Stimulated activated naive CD4-positive, alpha-beta T cell (primary cell): ENCODE results near the gene NECTIN4.
A peak's percentile ranks its signal among the peaks of the same experiment; 100 is the strongest.

Source experiments
- DNase-seq, 6 experiments: peaks; one replicate each; lab custom pipeline; 2025; lab: John Stamatoyannopoulos, UW

Gene NECTIN4

DNA sequence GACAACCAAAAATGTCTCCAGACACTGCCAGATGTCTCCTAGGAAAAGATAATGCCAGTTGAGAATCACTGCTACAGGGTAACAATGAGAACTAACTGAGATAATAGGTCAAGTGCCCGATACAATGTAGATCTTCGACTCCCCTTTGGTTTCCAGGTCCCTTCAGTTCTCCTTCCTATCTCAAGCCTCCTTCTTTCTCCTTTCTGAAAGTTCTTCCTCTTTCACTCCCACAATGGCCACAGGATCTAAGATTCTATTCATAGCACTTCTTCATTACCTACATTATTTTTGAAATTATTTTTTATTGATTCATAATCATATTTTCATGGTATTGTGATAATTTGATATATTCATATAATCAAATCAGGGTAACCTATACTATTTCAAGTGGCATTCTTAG is 22.2 kb upstream of the NECTIN4 start:
- no peak for DNase-seq

DNA sequence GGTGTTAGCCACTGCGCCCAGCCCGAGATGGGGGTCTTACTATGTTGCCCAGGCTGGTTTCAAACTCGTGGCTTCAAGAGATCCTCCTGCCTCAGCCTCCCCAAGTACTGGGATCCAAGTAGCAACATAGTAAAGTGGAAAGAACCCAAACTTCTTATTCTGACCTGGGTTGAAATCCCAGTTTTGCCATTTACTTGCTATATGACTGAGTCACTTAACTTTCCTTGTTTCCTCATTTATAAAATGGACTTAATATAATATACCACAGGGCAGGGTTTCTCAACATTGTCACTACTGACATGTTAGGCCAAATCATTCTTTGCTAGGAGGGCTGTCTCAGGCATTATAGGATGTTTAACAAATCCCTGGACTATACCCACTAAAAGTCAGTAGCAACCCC is 21.8 kb upstream of the NECTIN4 start:
- DNase-seq: no peak

DNA sequence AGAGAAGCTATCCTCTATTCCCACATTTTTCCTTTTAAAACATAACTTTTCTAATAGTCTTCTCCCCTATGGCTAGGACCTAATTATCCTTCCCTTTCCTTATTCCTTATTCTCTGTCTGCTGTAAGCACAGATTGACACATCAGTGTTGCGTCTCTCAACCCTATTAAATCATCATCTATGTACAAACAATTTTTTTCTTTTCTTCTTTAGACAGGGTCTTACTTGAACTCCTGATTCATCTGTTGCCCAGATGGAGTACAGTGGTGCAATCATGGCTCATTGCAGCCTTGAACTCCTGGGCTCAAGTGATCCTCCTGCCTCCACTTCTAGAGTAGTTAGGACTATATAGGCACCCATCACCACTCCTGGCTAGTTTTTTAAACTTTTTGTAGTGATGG is 17.1 kb upstream of the NECTIN4 start:
- no peak for DNase-seq

DNA sequence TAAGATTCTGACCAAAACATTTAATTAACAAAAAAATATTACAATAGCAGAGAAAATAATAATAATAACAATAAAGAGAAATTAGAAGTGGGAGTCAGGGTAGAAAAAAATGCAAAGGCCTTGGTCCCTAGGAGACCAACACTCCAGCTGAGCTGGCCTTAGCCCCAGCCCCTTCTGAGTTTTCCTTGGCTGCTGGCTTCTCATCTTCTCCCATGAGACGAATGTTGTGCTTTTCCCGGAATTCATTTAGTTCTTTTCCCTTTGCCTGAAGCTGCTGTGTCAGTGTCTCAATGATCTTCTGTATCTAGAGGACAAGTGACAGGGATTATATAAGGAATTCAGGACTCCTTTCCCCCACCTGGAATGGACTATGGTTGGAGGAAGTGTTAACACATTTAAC is 11.2 kb upstream of the NECTIN4 start:
- no peak for DNase-seq

DNA sequence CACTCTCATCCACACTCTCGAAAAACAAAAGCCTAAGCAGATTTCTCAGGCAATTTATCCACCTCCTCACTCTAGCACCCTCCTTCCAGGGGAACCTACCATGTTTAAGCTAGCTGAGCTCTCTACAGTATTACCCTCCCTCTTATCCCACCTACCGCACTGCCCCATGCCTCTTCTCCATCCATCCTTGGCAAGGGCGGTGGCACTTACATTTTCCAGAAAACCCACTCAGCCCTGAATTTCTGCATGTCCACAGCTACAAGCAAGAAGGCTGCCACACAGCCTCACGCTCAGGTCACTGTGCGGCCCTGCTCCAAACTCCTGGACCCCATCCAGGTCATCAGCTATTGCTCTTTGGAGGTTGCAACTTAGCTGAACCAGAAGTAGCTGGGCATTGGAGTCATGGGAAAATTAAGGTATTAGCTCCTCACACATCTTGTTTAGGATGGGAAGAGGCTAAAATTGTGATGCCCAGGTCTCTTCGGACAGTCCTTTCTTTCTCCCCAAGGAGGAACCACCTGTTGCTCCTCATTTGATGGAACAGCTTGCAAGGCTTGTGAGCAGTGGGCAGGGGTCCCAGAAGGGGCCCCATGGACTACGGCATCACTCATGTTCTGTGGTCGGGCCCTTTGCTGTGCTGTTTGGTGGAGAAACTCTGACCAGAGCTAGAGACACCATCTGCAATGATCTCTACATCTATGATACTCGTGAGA is 9.9 kb upstream of the NECTIN4 start:
- no peak for DNase-seq

DNA sequence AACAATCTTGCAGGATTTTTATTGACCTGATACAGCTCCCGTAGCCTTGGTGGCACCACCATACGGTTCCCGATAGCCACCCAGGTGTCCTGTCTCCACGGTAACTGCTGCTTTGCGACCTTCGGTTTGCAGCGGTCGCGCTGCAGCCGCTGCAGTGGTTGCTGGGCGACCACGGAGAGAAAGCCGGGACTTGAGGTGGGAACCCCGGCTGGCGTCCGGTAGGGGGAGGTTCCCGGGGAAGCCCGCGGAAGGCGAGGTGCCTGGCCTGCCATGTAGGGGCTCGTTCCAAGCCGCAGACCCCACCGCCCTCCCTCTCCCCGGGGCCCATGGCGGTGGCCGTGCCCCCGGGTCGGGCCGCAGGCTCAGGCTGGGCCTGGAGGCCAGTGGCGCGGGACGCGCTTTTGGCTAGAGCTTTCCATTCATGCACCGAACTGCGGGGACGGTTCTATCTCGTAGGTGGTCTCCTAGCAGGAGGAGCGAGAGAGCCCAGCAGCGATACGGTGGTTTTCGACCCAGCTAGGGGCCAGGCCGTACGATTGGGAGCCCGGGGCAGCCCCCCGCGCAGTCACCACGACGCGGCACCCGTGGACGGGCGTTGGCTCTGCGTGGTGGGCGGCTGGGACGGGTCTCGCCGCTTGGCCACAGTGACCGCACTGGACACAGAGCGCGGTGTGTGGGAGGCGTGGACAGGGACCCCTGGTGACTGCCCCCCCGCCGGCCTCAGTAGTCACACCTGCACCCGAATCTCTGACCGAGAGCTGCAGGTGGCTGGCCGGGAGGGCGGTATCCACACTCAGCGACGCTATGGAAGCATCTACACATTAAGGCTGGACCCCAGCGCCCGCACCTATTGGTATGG is 9.1 kb upstream of the NECTIN4 start, which contains the start of gene KLHDC9:
Gene KLHDC9, plus strand, starts transcription at position 152 of the 859 bp plus-strand sequence. Its CDS starts 175 bp downstream, at position 327.
- peak in 5 of 6 experiments; percentile 44 to 62 (median 53) for DNase-seq

DNA sequence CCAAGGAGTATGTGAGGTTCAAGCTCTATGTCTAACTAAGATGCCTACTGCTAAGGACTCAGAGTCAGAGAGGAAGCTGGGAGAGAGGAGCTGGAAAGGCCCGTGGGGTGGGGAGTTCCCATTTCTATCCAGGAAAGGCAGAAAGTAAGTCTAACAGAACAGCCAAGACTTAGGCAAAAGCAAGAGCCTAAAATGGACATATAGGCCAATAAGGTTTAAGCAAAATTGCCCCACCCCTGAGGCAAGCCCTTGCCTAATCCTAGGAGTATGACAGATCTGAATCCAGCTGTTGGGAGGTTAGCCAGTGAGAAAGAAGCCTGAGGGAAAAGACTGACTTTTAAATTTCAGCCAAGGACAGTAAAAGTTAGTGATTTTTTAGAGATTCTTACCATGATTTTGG is 7.2 kb upstream of the NECTIN4 start:
- no peak for DNase-seq

DNA sequence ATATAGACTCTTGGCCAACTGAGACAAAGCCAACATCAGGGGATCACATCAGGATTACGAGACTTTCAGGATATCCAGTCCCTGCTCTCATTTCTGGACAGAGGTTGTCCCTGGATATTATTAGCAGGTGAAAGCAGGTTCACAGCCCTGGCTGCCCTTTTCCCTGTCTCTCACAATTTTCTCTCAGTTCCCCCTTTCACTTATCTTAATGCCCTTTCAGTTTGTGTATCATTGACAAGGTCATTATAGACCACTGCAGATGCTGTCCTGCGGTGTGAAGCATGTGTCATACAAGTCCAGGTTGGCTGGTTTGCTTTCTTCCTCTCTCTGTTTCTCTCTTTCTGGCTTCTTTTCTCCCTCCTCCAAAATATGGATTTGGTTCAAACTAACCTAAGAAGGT is 6.7 kb upstream of the NECTIN4 start:
- no peak for DNase-seq

DNA sequence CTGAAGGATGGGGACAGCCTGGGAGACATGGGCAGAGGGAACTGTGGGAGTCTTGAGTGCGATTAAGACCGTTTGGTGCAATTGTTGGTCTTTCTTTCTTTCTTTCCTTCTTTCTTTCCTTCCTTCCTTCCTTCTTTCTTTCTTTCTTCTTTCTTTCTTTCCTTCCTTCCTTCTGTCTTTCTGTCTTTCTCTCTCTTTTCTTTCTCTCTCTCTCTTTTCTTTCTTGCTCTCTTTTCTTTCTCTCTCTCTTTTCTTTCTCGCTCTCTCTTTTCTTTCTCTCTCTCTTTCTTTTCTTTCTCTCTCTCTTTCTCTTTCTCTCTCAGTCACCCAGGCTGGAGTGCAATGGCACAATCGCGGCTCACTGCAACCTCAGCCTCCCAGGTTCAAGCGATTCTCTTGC is 5.9 kb upstream of the NECTIN4 start:
- no peak for DNase-seq

DNA sequence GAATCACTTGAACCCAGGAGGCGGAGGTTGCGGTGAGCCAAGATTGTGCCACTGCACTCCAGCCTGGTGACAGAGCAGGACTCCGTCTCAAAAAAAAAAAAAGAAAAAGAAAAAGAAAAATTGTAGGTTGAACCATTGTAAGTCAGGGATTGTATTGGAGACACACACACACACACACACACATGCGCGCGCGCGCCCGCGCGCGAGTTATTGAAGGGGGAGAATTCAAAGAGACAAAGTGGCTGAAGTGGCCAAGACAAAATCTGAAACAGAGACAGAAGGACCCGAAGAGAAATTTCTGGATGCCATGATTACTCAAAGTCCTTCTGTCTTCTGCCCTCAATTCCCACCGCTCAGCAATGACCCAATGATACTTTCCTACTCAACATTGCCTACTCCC is 5.1 kb upstream of the NECTIN4 start:
- DNase-seq: no peak

DNA sequence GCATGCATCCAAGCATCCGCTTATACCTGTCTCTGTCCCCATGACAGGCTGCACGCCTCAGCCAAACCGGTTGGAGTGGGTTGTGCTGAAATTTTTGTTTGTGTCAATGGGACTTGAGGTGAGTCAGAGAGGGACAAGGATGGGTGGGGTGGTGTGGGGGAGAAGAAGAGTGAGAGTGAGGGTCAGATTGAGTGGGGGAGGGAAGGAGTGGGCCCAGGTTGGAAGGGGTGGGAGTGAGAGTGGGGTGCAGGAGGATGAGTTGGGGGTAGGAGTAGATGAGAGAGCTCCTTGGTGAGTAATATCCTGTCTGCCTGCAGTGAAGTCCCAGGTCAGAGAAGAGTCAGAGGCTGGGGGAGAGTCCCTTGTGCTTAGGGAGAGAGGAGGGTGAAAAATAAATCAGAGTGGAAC is 3.3 kb upstream of the NECTIN4 start:
- DNase-seq: no peak

DNA sequence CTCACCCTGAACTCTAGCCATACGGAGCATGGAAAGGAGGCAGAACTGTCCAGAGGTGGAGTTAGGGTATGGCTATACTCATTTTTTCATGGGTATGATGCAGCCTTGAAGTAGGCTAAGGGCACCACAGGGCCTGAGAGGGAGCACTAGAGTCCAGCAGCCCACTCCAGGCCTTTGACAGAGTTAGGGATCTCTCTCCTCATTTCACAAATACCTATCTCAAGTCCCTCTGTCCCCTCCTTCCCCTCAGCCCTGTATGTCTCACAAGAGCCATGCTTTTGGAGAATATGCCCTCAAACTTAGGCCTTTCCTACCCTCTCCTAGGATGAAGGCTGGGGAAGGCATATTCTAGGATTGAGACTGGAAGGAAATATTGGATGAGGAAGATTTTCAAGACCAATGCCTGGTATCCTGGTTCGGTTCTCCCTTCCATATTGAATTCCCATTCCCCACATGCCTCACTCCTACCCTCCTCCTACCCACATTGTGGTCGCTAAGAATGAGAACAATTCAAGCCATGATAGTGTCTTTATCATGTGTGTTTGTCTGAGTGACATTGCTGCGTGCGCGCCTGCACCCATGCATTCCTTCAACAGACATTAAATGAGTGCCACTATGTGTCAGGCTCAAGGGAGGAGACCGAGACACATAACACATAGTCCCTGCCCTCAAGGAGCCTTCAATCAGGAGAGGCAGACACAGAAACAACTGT is 2.6 kb upstream of the NECTIN4 start:
- no peak for DNase-seq

DNA sequence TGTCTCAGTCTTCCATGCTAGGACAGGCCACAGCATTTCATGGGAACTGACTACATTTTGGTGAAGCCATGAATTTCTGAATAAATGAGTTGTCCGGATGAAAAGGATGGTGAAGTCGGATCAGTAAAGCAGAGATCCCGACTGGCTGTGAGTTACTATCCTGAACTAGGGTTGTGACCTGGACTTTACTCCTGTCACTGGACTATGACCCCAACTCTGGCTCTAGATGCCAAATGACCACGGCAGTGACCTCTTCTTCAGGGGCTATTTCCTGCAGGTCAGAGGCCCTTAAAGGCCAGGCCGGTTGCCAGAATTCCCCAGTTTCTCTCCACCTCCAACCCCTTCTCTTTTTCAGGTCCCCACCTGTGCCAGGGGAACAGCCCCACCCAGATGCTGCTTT is 1.7 kb upstream of the NECTIN4 start:
- DNase-seq: no peak

DNA sequence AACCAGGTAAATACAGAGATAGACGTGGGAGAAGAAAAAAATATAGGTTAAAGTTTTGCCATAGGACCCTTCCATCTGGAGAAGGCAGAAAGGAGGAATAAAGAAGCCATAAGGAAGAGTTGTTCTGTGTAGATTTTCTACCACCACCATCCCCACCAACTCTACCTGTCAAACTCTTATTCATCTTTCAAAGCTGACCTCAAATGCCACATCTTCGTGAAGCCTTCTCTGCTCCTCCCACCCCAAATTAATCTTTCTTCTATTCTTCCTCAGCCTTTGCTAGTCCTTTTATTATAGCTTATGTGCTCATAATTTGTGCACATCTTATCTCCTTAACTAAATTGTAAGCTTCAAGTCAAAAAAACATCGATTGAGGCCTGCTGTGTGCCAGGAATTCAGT is 1.3 kb upstream of the NECTIN4 start:
- DNase-seq: peak in 2 of 6 experiments; percentile 10

DNA sequence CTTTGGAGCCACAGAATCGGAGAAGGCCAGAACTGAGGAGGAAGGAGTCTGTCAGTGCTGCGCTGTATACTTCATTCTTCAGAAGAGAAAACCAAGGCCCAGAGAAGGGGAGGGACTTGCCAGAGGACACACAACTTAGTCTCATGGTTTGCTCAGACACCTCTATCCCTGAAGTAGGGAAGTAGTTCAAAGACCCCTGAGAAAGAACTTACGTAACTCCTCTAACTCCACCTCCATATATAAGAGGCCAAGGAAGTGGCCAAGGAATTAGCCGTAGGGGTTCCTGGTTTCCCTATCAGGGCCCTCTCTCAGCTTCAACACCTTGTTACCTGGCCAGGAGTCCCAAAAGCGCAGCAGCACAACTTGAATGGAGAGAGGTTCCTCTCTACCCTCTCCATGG is 580 bp upstream of the NECTIN4 start:
- DNase-seq: no peak

DNA sequence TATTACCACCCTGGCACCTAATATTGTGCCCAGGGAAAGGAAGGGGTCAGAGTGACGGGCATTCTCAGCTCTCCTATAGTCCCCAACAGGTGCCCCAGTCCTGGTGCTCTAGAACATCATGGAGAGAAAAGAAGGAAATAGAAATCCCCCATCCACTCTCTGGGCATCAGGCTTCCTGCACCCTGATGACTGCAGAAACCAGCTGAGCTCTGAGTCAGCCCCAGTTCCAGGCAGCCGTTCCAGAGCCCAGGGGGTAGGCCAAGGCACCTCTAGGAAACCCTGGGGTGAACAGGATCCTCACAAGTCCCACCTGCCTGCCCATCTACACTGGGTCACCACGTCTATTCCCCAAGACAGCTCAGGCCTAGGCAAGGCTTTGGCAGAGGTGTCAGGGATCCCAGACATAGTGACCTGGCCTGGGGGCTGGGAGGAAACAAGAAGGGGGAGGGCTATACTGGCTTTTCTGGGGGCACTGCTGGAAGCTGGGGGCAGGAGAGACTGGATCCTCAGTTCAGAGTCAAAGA is 709 bp downstream of the NECTIN4 start:
- DNase-seq: no peak

DNA sequence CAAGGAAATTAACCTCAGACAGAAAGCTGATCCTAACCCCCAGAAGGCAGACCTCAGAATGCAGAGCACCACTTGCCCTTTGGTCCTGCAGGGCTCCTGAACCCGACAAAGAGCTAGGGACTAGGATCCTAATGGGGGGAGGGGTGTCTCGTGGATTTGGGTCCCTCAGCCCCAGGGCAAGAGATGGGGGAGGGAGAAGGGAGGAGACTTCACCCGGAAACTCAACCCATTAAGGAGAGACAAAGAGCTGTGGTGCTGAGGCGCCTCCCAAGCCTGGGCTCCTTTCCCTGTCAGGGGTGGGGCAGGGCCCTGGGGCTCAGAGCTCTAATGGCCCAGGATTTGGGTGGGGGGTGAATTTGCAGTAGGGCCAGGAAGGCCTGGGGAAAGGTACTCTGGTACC is 2.9 kb downstream of the NECTIN4 start:
- DNase-seq: no peak

DNA sequence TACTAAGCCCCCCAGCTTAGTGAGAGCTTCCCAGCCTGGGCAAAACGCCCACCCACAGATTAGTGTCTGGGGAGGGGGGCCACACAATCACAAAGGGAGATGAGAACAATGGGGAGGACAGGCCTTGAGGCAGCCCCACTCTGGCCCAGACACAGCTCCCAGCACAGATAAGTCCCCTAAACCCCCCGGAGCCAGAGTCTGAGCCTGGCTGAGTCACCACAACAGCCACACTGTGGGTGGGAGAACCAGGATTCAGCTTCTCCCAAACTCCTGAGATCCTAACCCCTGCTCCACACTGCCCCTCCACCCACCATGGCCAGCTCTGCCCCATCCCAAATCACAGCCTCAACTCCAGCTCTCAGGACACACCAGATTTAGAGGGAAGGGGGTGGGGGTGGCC is 4.2 kb downstream of the NECTIN4 start:
- no peak for DNase-seq

DNA sequence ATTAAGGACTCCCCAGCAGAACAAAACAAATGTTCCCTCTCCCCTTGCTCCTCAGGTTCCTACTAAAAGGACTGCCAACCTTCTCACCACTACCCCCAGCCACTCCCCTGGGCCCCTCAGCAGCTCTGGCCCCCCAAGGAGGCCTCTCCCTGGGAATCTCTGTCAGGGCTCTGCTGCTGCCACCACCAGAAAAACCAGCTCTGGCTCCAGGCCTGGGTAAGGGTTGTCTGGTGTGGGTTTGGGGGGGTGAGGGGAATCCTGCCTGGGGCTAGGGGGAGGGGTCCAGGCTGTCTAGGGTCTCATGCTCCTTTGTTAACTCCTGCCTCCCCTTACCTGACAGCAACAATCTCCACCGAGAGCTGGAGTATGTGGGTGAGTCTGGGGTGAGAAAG is 4.8 kb downstream of the NECTIN4 start:
- DNase-seq: no peak

DNA sequence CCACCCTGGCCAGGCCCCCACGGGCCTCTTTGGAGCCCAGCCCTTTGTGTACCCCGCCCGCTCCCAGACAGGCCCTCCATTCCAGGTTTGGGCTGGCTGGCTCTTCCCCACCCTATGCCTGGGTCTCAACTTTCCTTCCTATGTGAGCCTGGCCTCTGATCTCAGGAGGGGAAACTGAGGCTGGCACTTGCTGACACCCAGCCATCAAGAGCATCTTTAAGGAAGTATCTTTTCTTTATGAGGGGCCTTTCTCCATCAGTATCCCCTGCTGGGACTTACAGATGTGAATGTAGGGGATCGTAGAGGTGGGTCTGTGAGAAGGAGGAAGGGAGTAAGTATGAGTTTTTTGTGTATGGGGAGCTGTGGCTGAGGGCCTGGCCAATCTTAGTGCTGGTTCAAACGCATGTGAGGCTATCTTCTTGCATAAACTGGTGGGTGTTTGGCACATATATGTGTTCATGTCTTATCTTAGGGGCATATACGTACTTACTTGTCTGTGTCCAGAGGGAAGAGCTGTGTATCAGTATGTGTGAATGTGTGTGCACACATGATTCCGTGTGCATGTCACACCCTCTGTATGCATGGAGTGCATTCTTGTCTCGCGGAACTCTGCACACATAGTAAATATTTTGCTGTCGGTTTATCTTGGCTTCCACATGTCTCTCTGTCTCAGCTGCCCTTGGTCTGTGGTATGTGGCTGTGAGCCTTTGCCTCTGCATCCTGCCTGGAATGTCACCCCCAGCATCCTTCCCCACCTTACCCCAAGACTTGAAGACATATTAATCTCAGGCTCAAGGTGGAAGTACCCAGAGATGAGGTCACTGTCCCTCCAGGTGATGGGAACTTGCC is 5.4 kb downstream of the NECTIN4 start:
- no peak for DNase-seq

DNA sequence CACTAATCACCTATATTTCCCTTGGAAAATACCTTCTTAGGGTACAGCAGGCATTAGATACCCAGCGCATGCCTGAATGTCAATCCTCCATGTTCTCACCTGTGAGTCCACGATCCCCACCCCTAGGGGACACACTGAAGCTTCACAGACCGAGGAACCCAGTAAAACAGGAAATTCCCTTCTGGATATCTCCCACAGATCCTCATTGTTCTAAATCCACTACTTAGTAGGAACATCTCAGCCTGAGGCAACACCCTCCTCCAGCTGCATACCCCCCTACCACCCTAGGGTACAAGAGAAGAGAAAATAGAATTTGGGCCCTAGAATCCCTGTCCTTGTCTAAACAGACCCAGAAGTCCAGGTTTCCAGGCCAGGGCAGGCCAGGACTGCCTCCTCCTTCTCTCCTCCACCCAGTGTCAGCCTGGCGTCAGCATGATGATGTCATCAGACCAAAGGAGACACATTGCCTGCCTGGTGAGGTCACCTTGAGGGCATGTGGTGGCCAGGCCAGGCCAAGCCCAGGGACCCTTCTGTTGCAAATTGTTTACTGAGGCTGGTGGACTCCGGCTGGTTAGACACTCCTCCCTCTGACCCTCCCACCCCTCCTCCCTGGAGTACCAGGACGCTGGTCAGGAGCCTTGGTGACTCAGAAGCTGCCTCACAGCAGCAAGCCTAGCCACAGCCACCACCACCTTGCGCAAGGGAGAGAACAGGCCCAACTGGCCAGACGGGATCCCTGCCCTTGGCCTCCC is 6.2 kb downstream of the NECTIN4 start:
- DNase-seq: no peak
